ENCODE data around the gene RAVER1. TPM values are rescaled to one million over a fixed set of nuclear protein-coding genes. Genes with fewer than 3 reads are reported as not detected.

Gene RAVER1
- total and polyA plus RNA-seq, 2 of the 13 experiments (the other 11 are each of a cell fraction or from before 2014, with no cell fraction given), result 3.6 to 7.9 TPM

DNA sequence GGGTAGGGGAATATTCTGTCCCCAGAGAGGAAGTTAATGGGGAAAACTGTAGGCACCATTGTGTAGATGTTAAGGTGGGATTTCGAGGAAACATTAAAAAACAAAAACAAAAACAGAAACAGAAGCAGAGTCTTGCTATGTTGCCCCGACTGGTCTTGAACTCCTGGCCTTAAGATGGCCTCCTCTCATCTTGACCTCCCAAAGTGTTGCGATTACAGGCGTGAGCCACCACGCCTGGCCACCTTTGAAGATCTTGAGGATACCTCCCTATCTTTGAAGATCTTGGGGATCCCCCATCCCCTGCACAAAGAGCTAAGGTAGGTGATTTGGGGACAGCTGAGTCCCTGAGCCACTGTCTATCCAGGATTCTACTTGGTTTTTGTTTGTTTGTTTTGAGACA lies 6.6 kb upstream of the RAVER1 start:
- Histone ChIP-seq H3K9ac (ENCODE audit: insufficient read depth, low read depth, low read length) (no peak overlapping the region), H2AFZ (ENCODE audit: low read length) (no peak overlapping the region), H3K36me3 (replicated peaks in 1 of 2; ENCODE audit: control insufficient read depth in 1 of 2, insufficient read depth in 2 of 2, low read length in 2 of 2) (no peaks in the 10 kb centered on the region), H3K4me1 (ENCODE audit: insufficient read depth, low read length) (peaks cover 65% of the 10 kb centered on the region), H4K20me1 (ENCODE audit: insufficient read depth, low read length) (no peaks in the 10 kb centered on the region), H3K9me3 (ENCODE audit: low read length) (no peaks in the 10 kb centered on the region), H3K4me3 (replicated peaks in 1 of 3; ENCODE audit: insufficient read depth in 1 of 3, low read depth in 2 of 3, low read length in 3 of 3) (no peak overlapping the region), H3K4me2 (ENCODE audit: low read depth, low read length) (no peak overlapping the region), H3K79me2 (ENCODE audit: insufficient read depth, low read length) (no peaks in the 10 kb centered on the region), H3K27ac (ENCODE audit: extremely low read length, insufficient read depth, low read length) (no peak overlapping the region), H3K27me3 (ENCODE audit: control insufficient read depth in 1 of 2, insufficient read depth in 2 of 2, low read length in 2 of 2) (peaks cover 1 to 3% of the 10 kb centered on the region in 2 experiments; a peak in 2 of 5 replicates)
- TF ChIP-seq ZNF121 (CRISPR knock-in tag; IDR thresholded peaks at IDR 0.05) (peak; percentile 44; the same call in 1 of the 2 replicates), JDP2 (CRISPR knock-in tag; IDR thresholded peaks at IDR 0.05; ENCODE audit: borderline replicate concordance) (no peak)
- 68% methylated on average over 5 of the region's 5 CpGs for WGBS (ENCODE audit: low lambda C conversion rate)
- CTCF ChIA-PET (ENCODE audit: low intra/inter-chr PET ratio, low total read pairs), result no interaction called here
- intact Hi-C loops (cut with micrococcal nuclease; ENCODE audit: unreplicated experiment), result loop anchor here (5.0 kb wide), 1 partner anchor 47 kb away; no protein-coding TSS in a partner anchor
- no peak for DNase-seq (ENCODE audit: low spot score)
- in situ Hi-C loops (cut with HindIII; ENCODE audit: extremely low pct_ligation_motif_present, low pct_unique_long_range_greater_than_20kb), result loop anchor here (5.0 kb wide), 1 partner anchor 42 kb away; the partner anchor contains the start of gene TYK2
- POLR2A ChIA-PET, result no interaction called here
- no peak for ATAC-seq
- no TSS peak for BruUV-seq (replicated peaks)
- no peak for FAIRE-seq

DNA sequence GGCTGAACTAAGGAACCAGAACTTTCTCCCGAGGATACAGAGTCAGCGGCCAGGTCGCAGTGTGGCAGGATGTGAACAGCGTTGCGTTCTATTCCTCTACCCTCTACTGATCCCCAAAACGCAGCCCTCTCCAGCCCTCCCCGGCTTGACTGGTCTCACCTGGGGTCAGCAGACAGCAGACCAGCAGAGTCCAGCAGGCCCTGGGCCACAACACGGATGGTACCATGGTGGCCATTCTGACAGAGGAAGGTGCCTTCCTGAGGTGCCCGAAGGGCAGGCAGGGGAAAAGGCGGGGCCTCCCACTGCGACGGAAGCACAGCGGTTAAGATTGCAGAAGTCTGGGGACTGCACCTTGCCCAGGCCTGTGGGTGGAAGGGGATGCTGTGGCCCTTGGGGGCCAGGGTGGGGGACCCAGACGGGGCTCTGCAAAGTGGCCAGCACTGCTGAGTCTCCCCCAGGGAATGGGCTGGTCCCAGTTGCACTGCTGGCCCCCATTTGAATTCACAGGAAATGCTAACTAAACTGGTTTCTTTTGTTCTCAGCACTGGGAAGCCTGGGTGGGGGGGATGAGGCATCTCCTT lies 6.1 kb upstream of the RAVER1 start, which contains the start of gene ICAM3:
ICAM3 (minus strand) TSS at position 245 of the 581 bp plus-strand sequence; CDS start at position 235, 10 bp downstream.
- Histone ChIP-seq H2AFZ (ENCODE audit: low read length) (no peak within 1 kb of the TSS), H3K4me2 (ENCODE audit: low read depth, low read length) (0 out of 2 replicates have a peak within 1 kb of the TSS, but pooled peaks have one; percentile 18), H3K36me3 (replicated peaks in 1 of 2; ENCODE audit: control insufficient read depth in 1 of 2, insufficient read depth in 2 of 2, low read length in 2 of 2) (no peaks in the 10 kb centered on the region), H3K9me3 (ENCODE audit: low read length) (no peaks in the 10 kb centered on the region), H3K4me3 (replicated peaks in 1 of 3; ENCODE audit: insufficient read depth in 1 of 3, low read depth in 2 of 3, low read length in 3 of 3) (no peak within 1 kb of the TSS; a peak in 1 of 6 replicates), H4K20me1 (ENCODE audit: insufficient read depth, low read length) (no peaks in the 10 kb centered on the region), H3K27ac (ENCODE audit: extremely low read length, insufficient read depth, low read length) (no peak within 1 kb of the TSS), H3K4me1 (ENCODE audit: insufficient read depth, low read length) (peaks cover 65% of the 10 kb centered on the region), H3K27me3 (ENCODE audit: control insufficient read depth in 1 of 2, insufficient read depth in 2 of 2, low read length in 2 of 2) (peaks cover 1 to 3% of the 10 kb centered on the region in 2 experiments; a peak in 3 of 5 replicates), H3K9ac (ENCODE audit: insufficient read depth, low read depth, low read length) (no peak within 1 kb of the TSS), H3K79me2 (ENCODE audit: insufficient read depth, low read length) (no peaks in the 10 kb centered on the region)
- DNase-seq (ENCODE audit: low spot score), result no peak
- ChIA-PET CTCF (ENCODE audit: low intra/inter-chr PET ratio, low total read pairs) (no interaction called here), POLR2A (no interaction called here)
- BruUV-seq (replicated peaks), result no TSS peak
- WGBS (ENCODE audit: low lambda C conversion rate), result 58% methylated on average over 13 of the region's 14 CpGs
- FAIRE-seq, result no peak
- in situ Hi-C loops (cut with HindIII; ENCODE audit: extremely low pct_ligation_motif_present, low pct_unique_long_range_greater_than_20kb), result loop anchor here (5.0 kb wide), 1 partner anchor 43 kb away; the partner anchor contains the start of gene TYK2
- no peak for ATAC-seq
- intact Hi-C loops (cut with micrococcal nuclease; ENCODE audit: unreplicated experiment), result loop anchor here (5.0 kb wide), 1 partner anchor 48 kb away; no protein-coding TSS in a partner anchor
- no peak for TF ChIP-seq MIER2 (CRISPR knock-in tag; IDR thresholded peaks at IDR 0.05)
- no peak for TF ChIP-seq XBP1 (CRISPR knock-in tag; IDR thresholded peaks at IDR 0.05)
- no peak for TF ChIP-seq ZNF546 (CRISPR knock-in tag; conservative IDR thresholded peaks at IDR 0.05)
- no peak for TF ChIP-seq RARA (CRISPR knock-in tag; IDR thresholded peaks at IDR 0.05)
- TF ChIP-seq ZNF569 (CRISPR knock-in tag; IDR thresholded peaks at IDR 0.05; ENCODE audit: borderline replicate concordance), result no peak
- no peak for TF ChIP-seq ZNF746 (CRISPR knock-in tag; IDR thresholded peaks at IDR 0.05)
- TF ChIP-seq ZNF143 (CRISPR knock-in tag; IDR thresholded peaks at IDR 0.05), result no peak
- TF ChIP-seq MBD4 (IDR thresholded peaks at IDR 0.05; ENCODE audit: borderline replicate concordance, low read length), result no peak
- TF ChIP-seq, protein P1, sequence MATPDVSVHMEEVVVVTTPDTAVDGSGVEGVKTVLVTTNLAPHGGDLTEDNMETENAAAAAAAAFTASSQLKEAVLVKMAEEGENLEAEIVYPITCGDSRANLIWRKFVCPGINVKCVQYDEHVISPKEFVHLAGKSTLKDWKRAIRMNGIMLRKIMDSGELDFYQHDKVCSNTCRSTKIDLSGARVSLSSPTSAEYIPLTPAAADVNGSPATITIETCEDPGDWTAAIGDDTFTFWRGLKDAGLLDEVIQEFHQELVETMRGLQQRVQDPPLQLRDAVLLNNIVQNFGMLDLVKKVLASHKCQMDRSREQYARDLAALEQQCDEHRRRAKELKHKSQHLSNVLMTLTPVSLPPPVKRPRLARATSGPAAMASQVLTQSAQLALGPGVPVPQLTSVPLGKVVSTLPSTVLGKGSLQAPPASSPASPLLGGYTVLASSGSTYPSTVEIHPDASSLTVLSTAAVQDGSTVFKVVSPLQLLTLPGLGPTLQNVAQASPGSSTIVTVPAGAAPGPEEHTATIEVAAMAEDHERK (CRISPR knock-in tag; IDR thresholded peaks at IDR 0.05; ENCODE audit: low read depth), result no peak
- TF ChIP-seq ATRX (CRISPR knock-in tag; IDR thresholded peaks at IDR 0.05; ENCODE audit: borderline replicate concordance), result no peak
- TF ChIP-seq, protein P2, sequence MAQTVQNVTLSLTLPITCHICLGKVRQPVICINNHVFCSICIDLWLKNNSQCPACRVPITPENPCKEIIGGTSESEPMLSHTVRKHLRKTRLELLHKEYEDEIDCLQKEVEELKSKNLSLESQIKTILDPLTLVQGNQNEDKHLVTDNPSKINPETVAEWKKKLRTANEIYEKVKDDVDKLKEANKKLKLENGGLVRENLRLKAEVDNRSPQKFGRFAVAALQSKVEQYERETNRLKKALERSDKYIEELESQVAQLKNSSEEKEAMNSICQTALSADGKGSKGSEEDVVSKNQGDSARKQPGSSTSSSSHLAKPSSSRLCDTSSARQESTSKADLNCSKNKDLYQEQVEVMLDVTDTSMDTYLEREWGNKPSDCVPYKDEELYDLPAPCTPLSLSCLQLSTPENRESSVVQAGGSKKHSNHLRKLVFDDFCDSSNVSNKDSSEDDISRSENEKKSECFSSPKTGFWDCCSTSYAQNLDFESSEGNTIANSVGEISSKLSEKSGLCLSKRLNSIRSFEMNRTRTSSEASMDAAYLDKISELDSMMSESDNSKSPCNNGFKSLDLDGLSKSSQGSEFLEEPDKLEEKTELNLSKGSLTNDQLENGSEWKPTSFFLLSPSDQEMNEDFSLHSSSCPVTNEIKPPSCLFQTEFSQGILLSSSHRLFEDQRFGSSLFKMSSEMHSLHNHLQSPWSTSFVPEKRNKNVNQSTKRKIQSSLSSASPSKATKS (CRISPR knock-in tag; IDR thresholded peaks at IDR 0.05), result no peak
- no peak for TF ChIP-seq YY1 (IDR thresholded peaks at IDR 0.05; ENCODE audit: insufficient read depth, insufficient replicate concordance, low read depth, low read length)
- TF ChIP-seq ZNF431 (CRISPR knock-in tag; IDR thresholded peaks at IDR 0.05; ENCODE audit: borderline replicate concordance, low read depth), result no peak
- TF ChIP-seq ZNF329 (CRISPR knock-in tag; IDR thresholded peaks at IDR 0.05; ENCODE audit: low read depth), result no peak

All from HepG2 (cell line).